HG03175 (cell line): ENCODE results near the gene PEX13.

Experiments used
- ATAC-seq: cut with Tn5 transposase; IDR thresholded peaks from one replicate; pipeline ENCODE4 v1.9.1; 2021; ENCODE audit warnings: mild to moderate bottlenecking, moderate library complexity; ENCODE audit not compliant: unreplicated experiment

PEX13 gene

DNA sequence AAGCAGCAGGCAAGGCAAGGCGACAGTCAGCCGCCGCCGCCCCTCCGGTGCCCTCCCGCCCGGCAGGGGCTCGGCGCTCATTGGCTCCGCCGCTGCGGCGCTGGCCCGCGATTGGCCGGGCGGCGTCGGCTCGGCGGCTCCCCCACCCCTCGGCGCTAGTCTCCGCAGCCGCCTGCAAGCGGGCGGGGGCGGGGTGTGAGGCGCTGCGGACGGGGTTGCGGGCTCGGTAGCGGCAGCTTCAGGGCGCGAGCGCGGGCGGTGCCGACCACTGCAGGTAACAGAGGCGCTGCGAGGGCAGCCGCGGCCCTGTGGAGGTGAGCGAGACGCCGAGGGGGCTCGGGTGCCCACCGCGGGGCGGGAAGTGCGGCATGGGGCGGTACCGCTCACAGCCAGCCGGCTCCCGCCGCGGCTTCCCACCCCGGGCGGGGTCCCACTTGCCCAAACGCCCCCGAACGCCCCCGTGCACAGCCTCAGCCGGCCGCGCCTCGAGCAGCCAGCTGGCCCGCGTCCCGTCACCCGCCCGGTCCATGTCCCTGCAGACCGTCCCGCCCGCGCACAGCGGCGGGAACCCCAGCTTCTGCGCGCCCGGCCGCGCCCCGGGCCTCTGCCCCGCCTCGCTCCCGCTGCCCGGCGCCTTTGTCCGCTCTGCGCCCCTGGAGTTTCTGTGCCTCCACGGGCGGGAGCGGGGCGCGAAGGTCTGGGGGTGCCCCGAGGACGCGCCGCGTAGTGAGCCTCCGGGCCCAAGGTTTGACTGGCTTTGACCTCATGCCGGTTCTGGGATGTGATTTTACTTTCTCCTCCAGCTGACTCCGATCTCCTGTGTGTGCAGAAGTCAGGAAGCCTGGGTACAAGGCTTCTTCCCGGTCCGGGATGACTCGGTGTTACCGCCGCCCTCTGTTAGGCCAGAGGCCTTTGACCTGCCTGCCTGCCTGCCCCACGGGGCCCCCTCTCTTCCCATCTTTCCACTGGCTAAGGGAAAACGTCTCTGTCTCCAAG is 48.5 kb downstream of the PEX13 start, which contains the start of gene SANBR:
Gene SANBR (plus strand): TSS at position 158 of the 996 bp plus-strand sequence. CDS start 4,480 bp downstream, outside the sequence.
- ATAC-seq, result peak; percentile 95

DNA sequence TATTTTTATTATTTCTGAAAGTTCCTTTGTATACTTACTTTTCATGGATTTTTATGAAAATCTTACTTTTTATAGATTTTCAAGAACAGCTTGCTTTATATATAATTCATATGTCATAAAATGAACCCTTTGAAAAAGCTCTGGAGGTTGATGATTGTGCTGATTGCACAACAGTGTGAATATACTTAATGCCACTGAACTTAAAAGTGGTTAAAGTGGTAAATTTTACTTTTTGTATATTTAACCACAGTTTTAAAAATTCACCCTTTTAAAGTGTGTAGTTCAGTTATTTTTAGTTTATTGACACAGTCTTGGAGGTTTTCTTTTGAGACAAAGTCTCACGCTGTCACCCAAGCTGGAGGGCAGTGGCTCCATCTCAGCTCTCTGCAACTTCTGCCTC is 56.6 kb downstream of the PEX13 start:
- ATAC-seq, result no peak

DNA sequence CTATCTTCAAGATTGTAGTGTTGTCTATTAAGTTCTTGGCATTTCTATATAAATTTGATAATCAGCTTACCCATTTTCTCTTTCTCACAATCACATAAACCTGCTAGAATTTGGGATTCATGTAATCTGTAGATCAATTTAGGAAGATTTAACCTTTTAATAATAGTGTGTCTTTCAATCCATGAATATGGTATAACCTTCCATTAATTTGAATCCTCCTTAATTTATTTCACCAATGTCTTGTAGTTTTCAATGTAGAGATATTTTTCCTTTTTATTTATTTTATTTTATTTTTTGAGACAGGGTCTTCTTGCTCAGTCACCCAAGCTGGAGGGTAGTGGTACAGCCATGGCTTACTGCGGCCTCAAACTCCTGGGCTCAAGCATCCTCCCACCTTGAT is 68.4 kb downstream of the PEX13 start:
- ATAC-seq, result no peak

DNA sequence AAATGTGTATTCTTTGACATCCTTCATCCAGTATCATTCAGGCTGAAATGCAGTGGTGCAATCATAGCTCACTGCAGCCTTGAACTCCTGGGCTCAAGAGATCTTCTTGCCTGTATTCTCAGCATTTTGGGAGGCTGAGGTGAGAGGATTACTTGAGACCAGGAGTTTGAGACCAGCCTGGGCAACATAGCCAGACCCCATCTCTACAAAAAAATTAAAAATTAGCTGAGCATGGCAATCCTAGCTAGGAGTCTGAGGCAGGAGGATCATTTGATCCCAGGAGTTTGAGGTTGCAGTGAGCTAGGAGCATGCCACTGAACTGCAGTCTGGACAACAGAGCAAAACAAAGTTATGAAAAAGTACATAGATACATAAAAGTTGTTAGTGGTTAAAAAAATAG is 72.3 kb downstream of the PEX13 start:
- no peak for ATAC-seq

DNA sequence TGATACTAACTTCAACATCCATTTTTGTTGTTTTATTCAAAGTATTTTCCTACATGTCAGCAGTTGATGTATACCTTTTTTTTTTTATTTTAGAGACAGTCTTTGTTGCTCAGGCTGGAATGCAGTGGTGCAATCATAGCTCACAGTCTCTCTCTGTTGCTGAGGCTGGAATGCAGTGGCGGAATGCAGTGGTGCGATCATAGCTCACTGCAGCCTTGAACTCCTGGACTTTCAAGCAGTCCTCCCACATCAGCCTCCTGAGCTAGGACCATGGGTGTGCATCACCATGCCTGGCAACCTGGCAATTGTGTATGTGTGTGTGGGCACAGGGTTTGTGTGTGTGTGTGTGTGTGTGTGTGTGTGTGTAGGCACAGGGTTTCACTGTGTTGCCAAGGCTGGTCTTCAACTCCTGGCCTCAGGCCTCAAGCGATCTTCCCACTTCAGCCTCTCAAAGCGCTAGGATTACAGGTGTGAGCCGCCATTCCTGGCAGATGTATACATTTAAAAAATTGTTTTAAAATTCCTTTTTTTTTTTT is 72.9 kb downstream of the PEX13 start:
- ATAC-seq, result no peak

DNA sequence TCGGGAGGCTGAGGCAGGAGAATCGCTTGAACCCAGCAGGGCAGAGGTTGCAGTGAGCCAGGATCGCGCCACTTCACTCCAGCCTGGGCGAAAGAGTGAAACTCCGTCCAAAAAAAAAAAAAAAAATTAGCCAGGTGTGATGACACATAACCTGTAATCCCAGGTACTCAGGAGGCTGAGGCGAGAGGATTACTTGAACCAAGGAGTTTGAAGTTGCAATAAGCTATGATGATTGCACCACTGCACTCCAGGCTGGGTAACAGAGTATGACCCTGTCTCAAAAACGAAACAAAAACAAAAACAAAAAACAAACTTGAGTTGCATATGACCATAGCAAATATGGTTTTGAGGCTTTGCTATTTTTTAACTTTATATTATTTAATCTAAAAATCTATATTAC is 74.0 kb downstream of the PEX13 start:
- ATAC-seq, result no peak

DNA sequence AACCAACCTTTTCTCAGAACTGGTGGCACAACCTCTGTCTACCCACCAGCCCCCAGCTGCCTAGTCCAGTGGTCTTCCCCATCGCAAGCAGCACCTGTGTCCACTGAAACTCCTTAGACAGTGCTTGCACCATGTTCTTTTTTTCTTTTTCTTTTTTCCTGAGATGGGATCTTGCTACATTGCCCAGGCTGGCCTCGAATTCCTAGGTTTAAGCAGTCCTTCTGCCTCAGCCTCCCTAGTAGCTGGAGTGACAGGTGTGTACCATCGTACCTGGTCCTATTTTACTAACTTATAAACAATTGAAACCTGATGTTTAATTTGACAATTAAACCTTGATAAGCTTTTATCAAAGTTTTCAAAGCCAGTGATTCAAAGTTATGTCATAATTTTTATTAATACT is 78.9 kb downstream of the PEX13 start:
- ATAC-seq, result no peak

DNA sequence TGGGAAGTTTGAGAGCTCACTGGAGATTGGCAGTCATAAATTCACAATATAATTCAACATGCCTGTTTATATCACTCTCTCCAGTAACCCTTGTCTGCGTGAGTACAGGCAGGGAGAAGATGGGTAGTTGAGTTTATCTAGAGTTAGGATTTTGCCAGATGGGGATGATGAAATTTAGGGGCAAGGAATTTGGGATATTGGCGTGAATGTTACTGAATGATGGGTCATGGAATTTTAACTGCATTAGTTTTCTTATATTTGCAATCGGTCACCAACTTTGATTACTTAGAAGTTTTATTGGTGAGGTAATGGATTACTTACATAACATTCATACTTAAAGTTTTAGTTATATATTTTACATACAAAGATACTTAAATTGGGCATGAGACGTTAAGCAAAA is 83.3 kb downstream of the PEX13 start:
- ATAC-seq, result no peak
